D721Med (cell line): ENCODE results near the gene LMNA.
A peak's percentile ranks its signal among the peaks of the same experiment; 100 is the strongest.

ENCODE experiments used
- DNase-seq: peaks from one replicate; pipeline ENCODE4 v3.0.0; 2011; ENCODE audit warnings: low spot score; ENCODE audit not compliant: insufficient read length
- FAIRE-seq: peaks from 2 replicates; lab custom pipeline; 2011; peaks lifted over from hg19 to GRCh38; lab: Jason Lieb, UNC
- TF ChIP-seq, protein P1 (sequence below): IDR thresholded peaks from 2 replicates; pipeline ENCODE4 v1.5.1; 2012; ENCODE audit warnings: mild to moderate bottlenecking, control low read depth; ENCODE audit not compliant: insufficient read depth; ENCODE audit errors: missing control alignments

LMNA gene

DNA sequence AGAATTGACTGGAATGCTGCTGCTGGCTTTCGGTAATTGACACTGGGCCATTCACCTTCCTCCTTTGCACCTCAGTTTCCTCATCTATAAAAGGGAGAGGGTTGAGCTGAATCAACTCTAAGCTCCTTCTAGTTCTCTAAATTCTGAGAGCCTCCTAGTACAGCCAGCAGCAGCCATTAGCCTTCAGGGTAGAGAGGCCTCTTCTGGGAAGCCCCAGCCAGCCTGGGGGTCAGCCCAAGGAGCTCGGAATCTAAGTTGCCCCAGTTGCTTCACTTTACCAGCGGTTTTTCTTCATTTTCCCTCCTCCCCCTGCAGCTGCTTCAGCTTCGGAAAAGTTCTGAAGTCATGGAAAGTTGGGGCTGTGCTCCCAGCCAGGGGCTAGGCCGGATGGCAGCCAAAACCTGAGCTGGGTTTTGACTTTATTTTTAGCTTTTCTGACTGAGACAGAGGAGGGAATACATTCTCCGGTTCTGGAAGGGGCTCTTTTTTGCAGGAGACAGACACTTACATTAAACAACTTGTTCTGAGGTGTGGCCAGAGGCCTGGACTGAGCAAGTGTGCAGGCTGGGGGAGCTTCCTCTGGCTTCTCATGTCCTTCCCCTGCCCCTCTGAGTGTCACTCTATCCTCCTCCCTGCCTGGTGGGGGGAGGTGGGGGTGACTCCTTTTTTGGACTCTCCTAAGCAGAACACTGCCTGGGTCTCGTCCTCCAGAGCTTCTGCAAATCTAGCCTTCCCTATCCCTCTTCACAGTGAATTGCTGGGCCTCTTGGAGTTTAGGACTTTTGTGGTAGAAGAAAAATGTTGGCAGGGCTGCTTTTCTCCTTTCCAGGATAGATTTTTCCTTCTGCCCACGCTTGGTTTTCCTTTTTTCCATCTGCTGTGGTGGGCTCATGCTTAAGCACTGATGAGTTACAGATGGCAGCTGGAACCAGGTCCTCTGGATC lies 14.4 kb downstream of the LMNA start:
- TF ChIP-seq, protein P1, sequence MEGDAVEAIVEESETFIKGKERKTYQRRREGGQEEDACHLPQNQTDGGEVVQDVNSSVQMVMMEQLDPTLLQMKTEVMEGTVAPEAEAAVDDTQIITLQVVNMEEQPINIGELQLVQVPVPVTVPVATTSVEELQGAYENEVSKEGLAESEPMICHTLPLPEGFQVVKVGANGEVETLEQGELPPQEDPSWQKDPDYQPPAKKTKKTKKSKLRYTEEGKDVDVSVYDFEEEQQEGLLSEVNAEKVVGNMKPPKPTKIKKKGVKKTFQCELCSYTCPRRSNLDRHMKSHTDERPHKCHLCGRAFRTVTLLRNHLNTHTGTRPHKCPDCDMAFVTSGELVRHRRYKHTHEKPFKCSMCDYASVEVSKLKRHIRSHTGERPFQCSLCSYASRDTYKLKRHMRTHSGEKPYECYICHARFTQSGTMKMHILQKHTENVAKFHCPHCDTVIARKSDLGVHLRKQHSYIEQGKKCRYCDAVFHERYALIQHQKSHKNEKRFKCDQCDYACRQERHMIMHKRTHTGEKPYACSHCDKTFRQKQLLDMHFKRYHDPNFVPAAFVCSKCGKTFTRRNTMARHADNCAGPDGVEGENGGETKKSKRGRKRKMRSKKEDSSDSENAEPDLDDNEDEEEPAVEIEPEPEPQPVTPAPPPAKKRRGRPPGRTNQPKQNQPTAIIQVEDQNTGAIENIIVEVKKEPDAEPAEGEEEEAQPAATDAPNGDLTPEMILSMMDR, result no peak
- DNase-seq (no peak), FAIRE-seq (no peak)

DNA sequence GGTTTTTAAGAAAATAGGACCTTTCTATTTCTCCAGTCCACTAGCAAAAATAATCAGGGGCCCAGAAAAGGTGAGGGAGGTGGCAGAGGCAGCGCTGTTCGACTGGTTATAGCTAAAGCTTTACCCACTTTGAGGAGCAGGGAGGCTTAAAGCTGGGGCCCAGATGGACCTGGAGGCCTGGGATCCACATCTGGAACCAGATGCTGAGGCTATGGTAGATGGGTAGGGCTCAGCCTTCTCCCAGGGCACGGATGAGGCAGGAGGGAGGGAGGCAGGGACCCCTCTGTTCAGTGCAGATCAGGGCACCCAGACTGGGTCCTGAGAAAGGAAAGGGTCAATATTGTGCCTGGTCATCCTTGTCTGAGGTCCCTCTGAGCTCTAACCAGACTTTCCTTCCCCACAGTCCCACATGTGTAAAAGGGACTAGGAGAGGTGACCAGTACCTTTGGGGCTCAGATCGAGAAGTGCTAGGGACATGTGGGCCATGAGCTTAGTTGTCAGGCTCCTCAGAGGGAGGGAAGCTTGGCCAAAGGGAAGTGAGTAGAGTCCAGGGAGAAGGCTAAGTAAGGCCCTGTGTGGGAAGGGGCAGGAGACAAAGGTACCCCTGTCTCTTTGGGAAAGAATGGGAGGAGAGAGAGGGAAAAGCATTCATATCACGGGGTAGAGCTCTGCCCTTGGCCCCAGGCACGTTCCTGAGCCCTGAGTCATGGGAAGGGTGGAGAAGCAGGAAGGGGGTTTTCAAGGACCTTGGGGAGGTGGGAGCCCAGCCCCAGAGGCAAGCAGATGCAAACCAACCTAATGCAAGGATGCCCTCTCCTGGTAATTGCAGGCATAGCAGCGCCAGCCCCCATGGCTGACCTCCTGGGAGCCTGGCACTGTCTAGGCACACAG lies 15.4 kb downstream of the LMNA start:
- no peak for FAIRE-seq
- DNase-seq, result no peak
- TF ChIP-seq, protein P1, result peak; percentile 100

DNA sequence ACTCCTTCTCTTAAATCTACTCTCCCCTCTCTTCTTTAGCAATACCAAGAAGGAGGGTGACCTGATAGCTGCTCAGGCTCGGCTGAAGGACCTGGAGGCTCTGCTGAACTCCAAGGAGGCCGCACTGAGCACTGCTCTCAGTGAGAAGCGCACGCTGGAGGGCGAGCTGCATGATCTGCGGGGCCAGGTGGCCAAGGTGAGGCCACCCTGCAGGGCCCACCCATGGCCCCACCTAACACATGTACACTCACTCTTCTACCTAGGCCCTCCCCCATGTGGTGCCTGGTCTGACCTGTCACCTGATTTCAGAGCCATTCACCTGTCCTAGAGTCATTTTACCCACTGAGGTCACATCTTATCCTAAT lies 16.0 kb downstream of the LMNA start:
- TF ChIP-seq, protein P1, result no peak
- no peak for FAIRE-seq
- DNase-seq, result no peak

DNA sequence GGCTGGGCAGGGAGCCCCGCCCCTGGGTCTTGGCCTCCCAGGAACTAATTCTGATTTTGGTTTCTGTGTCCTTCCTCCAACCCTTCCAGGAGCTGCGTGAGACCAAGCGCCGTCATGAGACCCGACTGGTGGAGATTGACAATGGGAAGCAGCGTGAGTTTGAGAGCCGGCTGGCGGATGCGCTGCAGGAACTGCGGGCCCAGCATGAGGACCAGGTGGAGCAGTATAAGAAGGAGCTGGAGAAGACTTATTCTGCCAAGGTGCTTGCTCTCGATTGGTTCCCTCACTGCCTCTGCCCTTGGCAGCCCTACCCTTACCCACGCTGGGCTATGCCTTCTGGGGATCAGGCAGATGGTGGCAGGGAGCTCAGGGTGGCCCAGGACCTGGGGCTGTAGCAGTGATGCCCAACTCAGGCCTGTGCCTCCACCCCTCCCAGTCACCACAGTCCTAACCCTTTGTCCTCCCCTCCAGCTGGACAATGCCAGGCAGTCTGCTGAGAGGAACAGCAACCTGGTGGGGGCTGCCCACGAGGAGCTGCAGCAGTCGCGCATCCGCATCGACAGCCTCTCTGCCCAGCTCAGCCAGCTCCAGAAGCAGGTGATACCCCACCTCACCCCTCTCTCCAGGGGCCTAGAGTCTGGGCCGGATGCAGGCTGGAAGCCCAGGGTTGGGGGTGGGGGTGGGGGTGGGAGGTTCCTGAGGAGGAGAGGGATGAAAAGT lies 20.4 kb downstream of the LMNA start:
- FAIRE-seq (no peak), DNase-seq (no peak)
- TF ChIP-seq, protein P1, result no peak

DNA sequence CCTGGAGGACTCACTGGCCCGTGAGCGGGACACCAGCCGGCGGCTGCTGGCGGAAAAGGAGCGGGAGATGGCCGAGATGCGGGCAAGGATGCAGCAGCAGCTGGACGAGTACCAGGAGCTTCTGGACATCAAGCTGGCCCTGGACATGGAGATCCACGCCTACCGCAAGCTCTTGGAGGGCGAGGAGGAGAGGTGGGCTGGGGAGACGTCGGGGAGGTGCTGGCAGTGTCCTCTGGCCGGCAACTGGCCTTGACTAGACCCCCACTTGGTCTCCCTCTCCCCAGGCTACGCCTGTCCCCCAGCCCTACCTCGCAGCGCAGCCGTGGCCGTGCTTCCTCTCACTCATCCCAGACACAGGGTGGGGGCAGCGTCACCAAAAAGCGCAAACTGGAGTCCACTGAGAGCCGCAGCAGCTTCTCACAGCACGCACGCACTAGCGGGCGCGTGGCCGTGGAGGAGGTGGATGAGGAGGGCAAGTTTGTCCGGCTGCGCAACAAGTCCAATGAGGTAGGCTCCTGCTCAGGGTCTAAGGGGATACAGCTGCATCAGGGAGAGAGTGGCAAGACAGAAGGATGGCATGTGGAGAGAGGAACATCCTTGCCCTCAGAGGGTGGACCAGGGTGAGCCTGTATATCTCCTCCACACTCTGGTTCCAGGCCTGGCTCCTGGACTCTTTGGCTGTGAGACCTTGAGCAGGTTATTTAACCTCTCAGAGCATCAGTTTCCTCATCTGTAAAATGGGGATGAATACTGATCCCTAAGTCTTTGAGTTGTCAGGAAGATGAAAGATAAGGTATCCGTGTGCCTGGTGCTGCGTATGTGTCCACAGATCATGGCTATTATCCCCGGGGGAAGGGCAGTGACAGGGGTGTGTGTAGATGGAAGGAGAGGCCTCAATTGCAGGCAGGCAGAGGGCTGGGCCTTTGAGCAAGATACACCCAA lies 21.7 kb downstream of the LMNA start:
- TF ChIP-seq, protein P1, result no peak
- FAIRE-seq, result no peak
- no peak for DNase-seq

DNA sequence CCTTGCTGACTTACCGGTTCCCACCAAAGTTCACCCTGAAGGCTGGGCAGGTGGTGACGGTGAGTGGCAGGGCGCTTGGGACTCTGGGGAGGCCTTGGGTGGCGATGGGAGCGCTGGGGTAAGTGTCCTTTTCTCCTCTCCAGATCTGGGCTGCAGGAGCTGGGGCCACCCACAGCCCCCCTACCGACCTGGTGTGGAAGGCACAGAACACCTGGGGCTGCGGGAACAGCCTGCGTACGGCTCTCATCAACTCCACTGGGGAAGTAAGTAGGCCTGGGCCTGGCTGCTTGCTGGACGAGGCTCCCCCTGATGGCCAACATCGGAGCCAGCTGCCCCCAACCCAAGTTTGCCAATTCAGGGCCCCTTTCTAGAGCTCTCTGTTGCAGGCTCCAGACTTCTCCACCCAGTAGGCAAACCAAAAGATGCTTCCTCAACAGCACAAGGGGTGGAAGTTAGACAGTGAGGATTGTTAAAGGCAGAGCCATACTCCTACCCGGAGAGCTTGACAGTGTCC lies 22.5 kb downstream of the LMNA start:
- DNase-seq, result no peak
- no peak for FAIRE-seq
- TF ChIP-seq, protein P1, result no peak
